GM12878 (cell line): ENCODE data around the gene CNTN6.

Experiments used
- CREB1 ChIP-seq: IDR thresholded peaks from 2 replicates; pipeline ENCODE4 v1.6.1; 2012; ENCODE audit warnings: low read depth, mild to moderate bottlenecking, inconsistent platforms
- ETV6 ChIP-seq, 2 experiments: fragments of 450-650 bp in 1 of 2; IDR thresholded peaks in 1 of 2; conservative IDR thresholded peaks in 1 of 2; 2 replicates each; pipeline ENCODE4 v1.6.1; 2014; ENCODE audit warnings: antibody characterized with exemption in 1 of 2, borderline replicate concordance in 1 of 2, low read depth in 1 of 2, mild to moderate bottlenecking in 1 of 2, moderate library complexity in 1 of 2
- NRF1 ChIP-seq: conservative IDR thresholded peaks from 2 replicates; pipeline ENCODE4 v1.6.1; 2011; ENCODE audit warnings: mild to moderate bottlenecking, low read depth, low read length, improper control_type of control experiment
- SMARCA5 ChIP-seq: fragments of 450-650 bp; IDR thresholded peaks from 2 replicates; pipeline ENCODE4 v1.6.1; 2017; ENCODE audit warnings: mild to moderate bottlenecking
- YY1 ChIP-seq: IDR thresholded peaks from 2 replicates; pipeline ENCODE4 v1.6.1; 2011; ENCODE audit warnings: low read depth, mild to moderate bottlenecking, low read length
- ZNF207 ChIP-seq: fragments of 450-650 bp; IDR thresholded peaks from 2 replicates; pipeline ENCODE4 v1.6.1; 2014; ENCODE audit warnings: antibody characterized with exemption, mild to moderate bottlenecking, borderline replicate concordance
- TF ChIP-seq, protein P1 (sequence below), 3 experiments: IDR thresholded peaks in 2 of 3; conservative IDR thresholded peaks in 1 of 3; 2 replicates each; pipeline ENCODE4 v1.5.1; 2011; ENCODE audit warnings: low read depth in 3 of 3, low read length in 3 of 3, mild to moderate bottlenecking in 3 of 3, control low read depth in 2 of 3, moderate library complexity in 2 of 3, inconsistent platforms in 1 of 3, mixed read lengths in 1 of 3; ENCODE audit not compliant: control insufficient read depth in 2 of 3, insufficient read depth in 1 of 3; ENCODE audit errors: extremely low read depth in 1 of 3
- TF ChIP-seq, protein P2 (sequence below): IDR thresholded peaks from 2 replicates; pipeline ENCODE4 v1.6.1; 2012; ENCODE audit warnings: mild to moderate bottlenecking, low read depth, low read length
- TF ChIP-seq, protein P3 (sequence below): fragments of 450-650 bp; IDR thresholded peaks from 2 replicates; pipeline ENCODE4 v1.6.1; 2016; ENCODE audit warnings: mild to moderate bottlenecking, moderate library complexity, borderline replicate concordance
- TF ChIP-seq, protein P4 (sequence below): IDR thresholded peaks from 2 replicates; pipeline ENCODE4 v1.6.1; 2012; ENCODE audit warnings: low read depth, low read length, improper control_type of control experiment

DNA sequence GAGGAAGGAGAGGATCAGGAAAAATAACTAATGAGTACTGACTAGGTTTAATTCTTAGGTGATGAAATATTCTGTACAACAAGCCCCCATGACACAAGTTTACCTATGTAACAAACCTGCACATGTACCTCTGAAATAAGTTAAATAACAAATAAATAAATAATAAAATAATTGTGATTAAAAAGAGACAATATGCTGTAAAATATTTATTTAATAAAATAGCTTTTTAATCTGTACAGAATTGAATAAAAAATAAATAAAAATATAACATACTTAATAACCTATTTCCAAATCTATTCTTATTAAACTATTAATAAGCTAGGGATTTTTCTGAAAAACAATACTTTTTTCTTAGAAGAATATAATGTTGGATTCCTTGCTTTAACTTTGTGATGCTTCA, 355.6 kb downstream of the CNTN6 start:
- TF ChIP-seq ZNF207: no peak
- TF ChIP-seq CREB1: no peak
- TF ChIP-seq YY1: no peak
- TF ChIP-seq, protein P1, sequence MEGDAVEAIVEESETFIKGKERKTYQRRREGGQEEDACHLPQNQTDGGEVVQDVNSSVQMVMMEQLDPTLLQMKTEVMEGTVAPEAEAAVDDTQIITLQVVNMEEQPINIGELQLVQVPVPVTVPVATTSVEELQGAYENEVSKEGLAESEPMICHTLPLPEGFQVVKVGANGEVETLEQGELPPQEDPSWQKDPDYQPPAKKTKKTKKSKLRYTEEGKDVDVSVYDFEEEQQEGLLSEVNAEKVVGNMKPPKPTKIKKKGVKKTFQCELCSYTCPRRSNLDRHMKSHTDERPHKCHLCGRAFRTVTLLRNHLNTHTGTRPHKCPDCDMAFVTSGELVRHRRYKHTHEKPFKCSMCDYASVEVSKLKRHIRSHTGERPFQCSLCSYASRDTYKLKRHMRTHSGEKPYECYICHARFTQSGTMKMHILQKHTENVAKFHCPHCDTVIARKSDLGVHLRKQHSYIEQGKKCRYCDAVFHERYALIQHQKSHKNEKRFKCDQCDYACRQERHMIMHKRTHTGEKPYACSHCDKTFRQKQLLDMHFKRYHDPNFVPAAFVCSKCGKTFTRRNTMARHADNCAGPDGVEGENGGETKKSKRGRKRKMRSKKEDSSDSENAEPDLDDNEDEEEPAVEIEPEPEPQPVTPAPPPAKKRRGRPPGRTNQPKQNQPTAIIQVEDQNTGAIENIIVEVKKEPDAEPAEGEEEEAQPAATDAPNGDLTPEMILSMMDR (IDR thresholded peaks at IDR 0.05 in 2 of 3, conservative IDR thresholded peaks at IDR 0.05 in 1 of 3; ENCODE audit: control insufficient read depth in 2 of 3, extremely low read depth in 1 of 3, insufficient read depth in 1 of 3, low read depth in 3 of 3, low read length in 3 of 3): no peak
- TF ChIP-seq, protein P2, sequence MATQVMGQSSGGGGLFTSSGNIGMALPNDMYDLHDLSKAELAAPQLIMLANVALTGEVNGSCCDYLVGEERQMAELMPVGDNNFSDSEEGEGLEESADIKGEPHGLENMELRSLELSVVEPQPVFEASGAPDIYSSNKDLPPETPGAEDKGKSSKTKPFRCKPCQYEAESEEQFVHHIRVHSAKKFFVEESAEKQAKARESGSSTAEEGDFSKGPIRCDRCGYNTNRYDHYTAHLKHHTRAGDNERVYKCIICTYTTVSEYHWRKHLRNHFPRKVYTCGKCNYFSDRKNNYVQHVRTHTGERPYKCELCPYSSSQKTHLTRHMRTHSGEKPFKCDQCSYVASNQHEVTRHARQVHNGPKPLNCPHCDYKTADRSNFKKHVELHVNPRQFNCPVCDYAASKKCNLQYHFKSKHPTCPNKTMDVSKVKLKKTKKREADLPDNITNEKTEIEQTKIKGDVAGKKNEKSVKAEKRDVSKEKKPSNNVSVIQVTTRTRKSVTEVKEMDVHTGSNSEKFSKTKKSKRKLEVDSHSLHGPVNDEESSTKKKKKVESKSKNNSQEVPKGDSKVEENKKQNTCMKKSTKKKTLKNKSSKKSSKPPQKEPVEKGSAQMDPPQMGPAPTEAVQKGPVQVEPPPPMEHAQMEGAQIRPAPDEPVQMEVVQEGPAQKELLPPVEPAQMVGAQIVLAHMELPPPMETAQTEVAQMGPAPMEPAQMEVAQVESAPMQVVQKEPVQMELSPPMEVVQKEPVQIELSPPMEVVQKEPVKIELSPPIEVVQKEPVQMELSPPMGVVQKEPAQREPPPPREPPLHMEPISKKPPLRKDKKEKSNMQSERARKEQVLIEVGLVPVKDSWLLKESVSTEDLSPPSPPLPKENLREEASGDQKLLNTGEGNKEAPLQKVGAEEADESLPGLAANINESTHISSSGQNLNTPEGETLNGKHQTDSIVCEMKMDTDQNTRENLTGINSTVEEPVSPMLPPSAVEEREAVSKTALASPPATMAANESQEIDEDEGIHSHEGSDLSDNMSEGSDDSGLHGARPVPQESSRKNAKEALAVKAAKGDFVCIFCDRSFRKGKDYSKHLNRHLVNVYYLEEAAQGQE: no peak
- TF ChIP-seq SMARCA5: no peak
- TF ChIP-seq, protein P3, sequence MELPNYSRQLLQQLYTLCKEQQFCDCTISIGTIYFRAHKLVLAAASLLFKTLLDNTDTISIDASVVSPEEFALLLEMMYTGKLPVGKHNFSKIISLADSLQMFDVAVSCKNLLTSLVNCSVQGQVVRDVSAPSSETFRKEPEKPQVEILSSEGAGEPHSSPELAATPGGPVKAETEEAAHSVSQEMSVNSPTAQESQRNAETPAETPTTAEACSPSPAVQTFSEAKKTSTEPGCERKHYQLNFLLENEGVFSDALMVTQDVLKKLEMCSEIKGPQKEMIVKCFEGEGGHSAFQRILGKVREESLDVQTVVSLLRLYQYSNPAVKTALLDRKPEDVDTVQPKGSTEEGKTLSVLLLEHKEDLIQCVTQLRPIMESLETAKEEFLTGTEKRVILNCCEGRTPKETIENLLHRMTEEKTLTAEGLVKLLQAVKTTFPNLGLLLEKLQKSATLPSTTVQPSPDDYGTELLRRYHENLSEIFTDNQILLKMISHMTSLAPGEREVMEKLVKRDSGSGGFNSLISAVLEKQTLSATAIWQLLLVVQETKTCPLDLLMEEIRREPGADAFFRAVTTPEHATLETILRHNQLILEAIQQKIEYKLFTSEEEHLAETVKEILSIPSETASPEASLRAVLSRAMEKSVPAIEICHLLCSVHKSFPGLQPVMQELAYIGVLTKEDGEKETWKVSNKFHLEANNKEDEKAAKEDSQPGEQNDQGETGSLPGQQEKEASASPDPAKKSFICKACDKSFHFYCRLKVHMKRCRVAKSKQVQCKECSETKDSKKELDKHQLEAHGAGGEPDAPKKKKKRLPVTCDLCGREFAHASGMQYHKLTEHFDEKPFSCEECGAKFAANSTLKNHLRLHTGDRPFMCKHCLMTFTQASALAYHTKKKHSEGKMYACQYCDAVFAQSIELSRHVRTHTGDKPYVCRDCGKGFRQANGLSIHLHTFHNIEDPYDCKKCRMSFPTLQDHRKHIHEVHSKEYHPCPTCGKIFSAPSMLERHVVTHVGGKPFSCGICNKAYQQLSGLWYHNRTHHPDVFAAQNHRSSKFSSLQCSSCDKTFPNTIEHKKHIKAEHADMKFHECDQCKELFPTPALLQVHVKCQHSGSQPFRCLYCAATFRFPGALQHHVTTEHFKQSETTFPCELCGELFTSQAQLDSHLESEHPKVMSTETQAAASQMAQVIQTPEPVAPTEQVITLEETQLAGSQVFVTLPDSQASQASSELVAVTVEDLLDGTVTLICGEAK: no peak
- no peak for TF ChIP-seq NRF1
- no peak for TF ChIP-seq ETV6 (conservative IDR thresholded peaks at IDR 0.05 in 1 of 2, IDR thresholded peaks at IDR 0.05 in 1 of 2; ENCODE audit: borderline replicate concordance in 1 of 2, low read depth in 1 of 2)
- TF ChIP-seq, protein P4, sequence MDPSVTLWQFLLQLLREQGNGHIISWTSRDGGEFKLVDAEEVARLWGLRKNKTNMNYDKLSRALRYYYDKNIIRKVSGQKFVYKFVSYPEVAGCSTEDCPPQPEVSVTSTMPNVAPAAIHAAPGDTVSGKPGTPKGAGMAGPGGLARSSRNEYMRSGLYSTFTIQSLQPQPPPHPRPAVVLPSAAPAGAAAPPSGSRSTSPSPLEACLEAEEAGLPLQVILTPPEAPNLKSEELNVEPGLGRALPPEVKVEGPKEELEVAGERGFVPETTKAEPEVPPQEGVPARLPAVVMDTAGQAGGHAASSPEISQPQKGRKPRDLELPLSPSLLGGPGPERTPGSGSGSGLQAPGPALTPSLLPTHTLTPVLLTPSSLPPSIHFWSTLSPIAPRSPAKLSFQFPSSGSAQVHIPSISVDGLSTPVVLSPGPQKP: no peak
